ENCODE results near the gene DCBLD1. TPM values are rescaled to one million over a fixed set of nuclear protein-coding genes. Genes with fewer than 3 reads are reported as not detected.

Gene DCBLD1
- total RNA-seq, 4 donors from 2014 or later = 3.8 to 11.6 (median 7.9) TPM

- no peak for DNase-seq (ENCODE audit: extremely low spot score)
- no peak for TF ChIP-seq EP300 (IDR thresholded peaks at IDR 0.05)
- no peak for TF ChIP-seq POLR2AphosphoS5 (IDR thresholded peaks at IDR 0.05)
- no peak for TF ChIP-seq POLR2A (IDR thresholded peaks at IDR 0.05; ENCODE audit: low read depth)
- no peak for TF ChIP-seq CTCF (IDR thresholded peaks at IDR 0.05)
- Histone ChIP-seq H3K36me3 (no peaks in the 10 kb centered on the region), H3K27me3 (no peaks in the 10 kb centered on the region), H3K27ac (replicated peaks in 1 of 4) (no peak overlapping the region), H3K9me3 (no peaks in the 10 kb centered on the region), H3K4me1 (peaks cover 15 to 28% (median 21%) of the 10 kb centered on the region in 4 donors), H3K4me3 (no peak overlapping the region)
- intact Hi-C loops (cut with DNase I) = loop anchor here (5.0 kb wide), 1 partner anchor 67 kb away; no protein-coding TSS in a partner anchor
Observed at GRCh38 chr6:117485433-117485832, 3.0 kb downstream of the DCBLD1 start.

- Histone ChIP-seq H3K36me3 (no peaks in the 10 kb centered on the region), H3K9me3 (no peaks in the 10 kb centered on the region), H3K27me3 (no peaks in the 10 kb centered on the region), H3K27ac (replicated peaks in 1 of 4) (peak overlapping the region in 1 of 4 donors; percentile 13), H3K4me1 (peaks cover 12 to 16% (median 15%) of the 10 kb centered on the region in 4 donors), H3K4me3 (no peak overlapping the region)
- no peak for TF ChIP-seq EP300 (IDR thresholded peaks at IDR 0.05)
- TF ChIP-seq POLR2A (IDR thresholded peaks at IDR 0.05; ENCODE audit: low read depth) = no peak
- no peak for TF ChIP-seq CTCF (IDR thresholded peaks at IDR 0.05)
- TF ChIP-seq POLR2AphosphoS5 (IDR thresholded peaks at IDR 0.05) = no peak
- intact Hi-C loops (cut with DNase I) = loop anchor here (5.0 kb wide), 1 partner anchor 64 kb away; no protein-coding TSS in a partner anchor
- DNase-seq (ENCODE audit: extremely low spot score) = no peak
- WGBS = 88% methylated on average over 7 of the region's 7 CpGs
Observed at GRCh38 chr6:117487821-117488220, 5.3 kb downstream of the DCBLD1 start.

- Histone ChIP-seq H3K4me1 (peaks cover 8% of the 10 kb centered on the region in 4 donors), H3K9me3 (no peaks in the 10 kb centered on the region), H3K27ac (replicated peaks in 1 of 4) (no peak overlapping the region), H3K36me3 (no peaks in the 10 kb centered on the region), H3K27me3 (no peaks in the 10 kb centered on the region), H3K4me3 (no peak overlapping the region)
- TF ChIP-seq CTCF (IDR thresholded peaks at IDR 0.05) = no peak
- TF ChIP-seq POLR2AphosphoS5 (IDR thresholded peaks at IDR 0.05) = no peak
- TF ChIP-seq POLR2A (IDR thresholded peaks at IDR 0.05; ENCODE audit: low read depth) = no peak
- TF ChIP-seq EP300 (IDR thresholded peaks at IDR 0.05) = no peak
- no peak for DNase-seq (ENCODE audit: extremely low spot score)
- intact Hi-C loops (cut with DNase I) = loop anchor here (5.0 kb wide), 1 partner anchor 63 kb away; no protein-coding TSS in a partner anchor
- WGBS = 100% methylated on average over 2 of the region's 2 CpGs
Observed at GRCh38 chr6:117489003-117489402, 6.5 kb downstream of the DCBLD1 start.

GRCh38 chr6:117491916-117492315 is 9.4 kb downstream of the DCBLD1 start:
- H3K27me3 ChIP-seq = no peaks in the 10 kb centered on the region
- no peak overlapping the region for H3K27ac ChIP-seq (replicated peaks in 1 of 4)
- no peak overlapping the region for H3K4me3 ChIP-seq
- H3K4me1 ChIP-seq = peaks cover 0 to 12% (median 5%) of the 10 kb centered on the region in 4 donors
- H3K36me3 ChIP-seq = no peaks in the 10 kb centered on the region
- WGBS = 87% methylated on average over 5 of the region's 5 CpGs
- intact Hi-C loops (cut with DNase I) = no loop called here
- H3K9me3 ChIP-seq = no peaks in the 10 kb centered on the region
- TF ChIP-seq POLR2AphosphoS5 (IDR thresholded peaks at IDR 0.05) = no peak
- DNase-seq (ENCODE audit: extremely low spot score) = no peak

- intact Hi-C loops (cut with DNase I) = no loop called here
- TF ChIP-seq POLR2AphosphoS5 (IDR thresholded peaks at IDR 0.05) (no peak), EP300 (IDR thresholded peaks at IDR 0.05) (no peak), POLR2A (IDR thresholded peaks at IDR 0.05; ENCODE audit: low read depth) (no peak), CTCF (IDR thresholded peaks at IDR 0.05) (no peak)
- Histone ChIP-seq H3K4me1 (peaks cover 0 to 14% (median 11%) of the 10 kb centered on the region in 4 donors), H3K4me3 (no peak overlapping the region), H3K27ac (replicated peaks in 1 of 4) (no peak overlapping the region), H3K27me3 (no peaks in the 10 kb centered on the region), H3K9me3 (no peaks in the 10 kb centered on the region), H3K36me3 (no peaks in the 10 kb centered on the region)
- DNase-seq (ENCODE audit: extremely low spot score) = no peak
- WGBS = 81% methylated on average over 2 of the region's 2 CpGs
Observed at GRCh38 chr6:117493470-117493869, 11.0 kb downstream of the DCBLD1 start.
